ENCODE results near the gene SND1.

Gene SND1

DNA sequence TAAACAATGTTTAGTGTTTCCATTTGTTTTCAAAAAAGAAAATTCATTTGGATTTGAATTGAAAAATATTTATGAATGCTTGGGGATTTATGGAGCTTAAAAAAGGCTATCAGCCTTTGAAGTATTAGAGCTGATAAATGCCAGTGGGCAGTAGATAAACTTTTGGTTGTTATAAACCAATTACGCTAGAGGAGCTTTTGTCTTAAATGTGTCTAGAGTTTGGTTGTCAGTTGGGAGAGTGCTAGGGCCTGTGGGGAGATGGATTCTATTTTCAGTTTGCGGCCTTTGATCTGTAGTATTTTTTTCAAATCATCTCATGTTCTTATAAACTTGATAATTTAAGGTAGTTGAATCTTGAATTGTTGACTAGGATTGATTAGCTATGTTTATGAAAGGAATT lies 104.0 kb downstream of the SND1 start:
- no peak overlapping the region for H3K4me3 ChIP-seq (ENCODE audit: low read depth, low read length)
- TF ChIP-seq, protein P1, sequence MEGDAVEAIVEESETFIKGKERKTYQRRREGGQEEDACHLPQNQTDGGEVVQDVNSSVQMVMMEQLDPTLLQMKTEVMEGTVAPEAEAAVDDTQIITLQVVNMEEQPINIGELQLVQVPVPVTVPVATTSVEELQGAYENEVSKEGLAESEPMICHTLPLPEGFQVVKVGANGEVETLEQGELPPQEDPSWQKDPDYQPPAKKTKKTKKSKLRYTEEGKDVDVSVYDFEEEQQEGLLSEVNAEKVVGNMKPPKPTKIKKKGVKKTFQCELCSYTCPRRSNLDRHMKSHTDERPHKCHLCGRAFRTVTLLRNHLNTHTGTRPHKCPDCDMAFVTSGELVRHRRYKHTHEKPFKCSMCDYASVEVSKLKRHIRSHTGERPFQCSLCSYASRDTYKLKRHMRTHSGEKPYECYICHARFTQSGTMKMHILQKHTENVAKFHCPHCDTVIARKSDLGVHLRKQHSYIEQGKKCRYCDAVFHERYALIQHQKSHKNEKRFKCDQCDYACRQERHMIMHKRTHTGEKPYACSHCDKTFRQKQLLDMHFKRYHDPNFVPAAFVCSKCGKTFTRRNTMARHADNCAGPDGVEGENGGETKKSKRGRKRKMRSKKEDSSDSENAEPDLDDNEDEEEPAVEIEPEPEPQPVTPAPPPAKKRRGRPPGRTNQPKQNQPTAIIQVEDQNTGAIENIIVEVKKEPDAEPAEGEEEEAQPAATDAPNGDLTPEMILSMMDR (IDR thresholded peaks at IDR 0.05; ENCODE audit: low read depth, low read length), result no peak

DNA sequence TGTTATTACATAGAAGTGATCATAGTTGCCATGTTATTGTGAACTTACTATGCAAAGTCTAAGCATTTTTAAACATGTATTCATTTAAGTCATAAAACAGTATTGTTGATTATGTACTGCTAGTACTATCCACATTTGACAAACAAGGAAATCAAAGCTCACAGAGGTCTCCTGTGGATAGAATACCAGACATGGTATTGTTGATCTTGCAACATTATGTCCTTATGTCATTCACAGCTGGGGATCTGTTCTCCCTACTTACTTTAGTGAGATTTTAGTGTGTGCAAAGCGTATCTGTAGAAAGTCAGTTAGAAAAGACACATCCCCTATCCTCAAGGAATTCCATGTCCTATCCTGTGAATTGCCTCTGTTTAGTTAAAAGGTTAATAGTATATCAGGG lies 106.1 kb downstream of the SND1 start:
- TF ChIP-seq, protein P1 (IDR thresholded peaks at IDR 0.05; ENCODE audit: low read depth, low read length), result no peak
- no peak overlapping the region for H3K4me3 ChIP-seq (ENCODE audit: low read depth, low read length)

DNA sequence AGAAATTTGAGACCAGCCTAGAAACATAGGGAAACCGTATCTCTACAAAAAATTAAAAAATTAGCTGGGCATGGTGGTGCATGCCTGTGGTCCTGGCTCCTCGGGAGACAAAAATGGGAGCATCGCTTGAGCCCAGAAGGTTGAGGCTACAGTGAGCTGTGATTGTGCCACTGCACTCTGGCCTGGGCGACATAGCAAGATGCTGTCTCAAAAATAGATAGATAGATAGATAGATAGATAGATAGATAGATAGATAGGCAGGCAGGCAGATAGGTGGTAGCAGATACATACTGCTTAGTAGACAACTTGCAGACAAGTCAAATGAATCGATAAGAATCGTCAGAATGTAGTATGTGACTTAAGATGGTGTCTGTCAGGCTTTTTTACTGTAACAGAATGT lies 106.9 kb downstream of the SND1 start:
- H3K4me3 ChIP-seq (ENCODE audit: low read depth, low read length), result no peak overlapping the region
- TF ChIP-seq, protein P1 (IDR thresholded peaks at IDR 0.05; ENCODE audit: low read depth, low read length), result no peak

DNA sequence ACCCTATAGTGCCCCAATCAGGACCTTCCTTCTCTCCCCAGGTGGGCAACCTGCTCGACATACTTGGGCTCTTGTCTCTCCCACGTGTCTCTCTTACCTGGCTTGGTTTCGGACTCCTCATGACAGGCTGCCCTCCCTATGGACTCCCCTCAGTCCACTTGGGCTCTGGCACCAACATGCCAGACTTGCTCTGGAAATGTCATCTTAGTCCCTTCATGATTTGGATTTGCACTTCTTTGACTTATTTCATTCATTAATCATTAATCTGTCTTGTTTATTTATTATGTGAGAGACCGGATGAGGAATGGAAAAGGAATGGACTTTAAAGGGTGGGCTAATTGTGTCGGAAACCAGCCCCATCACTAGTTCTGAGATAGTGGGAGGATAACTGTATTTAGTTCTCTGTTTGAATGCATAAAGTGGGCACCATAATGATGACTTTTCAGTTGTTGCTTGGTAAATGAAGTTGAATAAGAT lies 108.0 kb downstream of the SND1 start:
- no peak overlapping the region for H3K4me3 ChIP-seq (ENCODE audit: low read depth, low read length)
- TF ChIP-seq, protein P1 (IDR thresholded peaks at IDR 0.05; ENCODE audit: low read depth, low read length), result no peak

DNA sequence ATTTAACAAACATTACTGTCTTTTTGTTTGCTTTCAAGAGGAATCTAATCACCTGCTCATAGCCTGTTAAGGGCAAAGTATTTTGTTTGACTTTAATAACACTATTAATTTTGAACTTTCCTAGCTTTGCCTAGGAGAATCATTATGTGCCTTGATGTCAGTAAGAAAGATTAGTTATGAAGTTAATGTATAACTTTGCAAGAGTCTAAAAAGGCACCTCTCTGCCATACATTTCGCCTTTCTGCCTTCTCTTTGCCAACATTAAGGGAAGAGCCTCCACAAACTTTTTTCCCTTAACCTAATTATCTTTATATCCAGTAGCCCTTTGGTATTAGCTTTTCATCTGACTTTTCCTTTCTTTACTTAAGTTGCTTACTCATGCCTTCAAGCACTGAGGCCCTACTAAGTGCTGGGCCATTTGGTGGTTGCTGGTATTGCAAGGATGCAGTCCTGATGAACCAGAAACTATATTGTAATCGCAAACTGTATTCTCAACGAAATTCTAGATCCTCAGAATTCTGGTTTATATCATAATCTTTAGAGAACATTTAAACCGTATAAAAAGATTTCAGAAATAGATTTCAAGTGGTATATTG lies 108.5 kb downstream of the SND1 start:
- TF ChIP-seq, protein P1 (IDR thresholded peaks at IDR 0.05; ENCODE audit: low read depth, low read length), result no peak
- H3K4me3 ChIP-seq (ENCODE audit: low read depth, low read length), result no peak overlapping the region

DNA sequence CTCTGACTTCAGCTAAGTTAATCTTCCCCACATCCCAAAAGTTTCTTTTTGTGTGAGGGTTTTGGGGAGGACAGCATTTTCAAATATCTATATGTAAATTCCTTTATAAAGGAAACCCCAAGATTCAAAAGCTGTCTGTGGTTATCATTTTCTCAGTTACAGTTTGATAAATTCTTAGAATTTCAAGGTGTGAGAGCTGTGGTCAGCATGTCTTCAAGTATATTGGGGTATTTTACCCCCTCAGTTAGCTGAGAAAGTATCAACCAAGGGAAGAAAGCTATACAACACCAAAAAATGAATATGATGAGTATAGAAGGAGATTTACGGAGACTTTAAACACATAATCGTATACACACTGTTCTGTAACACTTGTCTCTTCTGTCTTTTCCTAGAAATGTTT lies 109.2 kb downstream of the SND1 start:
- TF ChIP-seq, protein P1 (IDR thresholded peaks at IDR 0.05; ENCODE audit: low read depth, low read length), result no peak
- no peak overlapping the region for H3K4me3 ChIP-seq (ENCODE audit: low read depth, low read length)

DNA sequence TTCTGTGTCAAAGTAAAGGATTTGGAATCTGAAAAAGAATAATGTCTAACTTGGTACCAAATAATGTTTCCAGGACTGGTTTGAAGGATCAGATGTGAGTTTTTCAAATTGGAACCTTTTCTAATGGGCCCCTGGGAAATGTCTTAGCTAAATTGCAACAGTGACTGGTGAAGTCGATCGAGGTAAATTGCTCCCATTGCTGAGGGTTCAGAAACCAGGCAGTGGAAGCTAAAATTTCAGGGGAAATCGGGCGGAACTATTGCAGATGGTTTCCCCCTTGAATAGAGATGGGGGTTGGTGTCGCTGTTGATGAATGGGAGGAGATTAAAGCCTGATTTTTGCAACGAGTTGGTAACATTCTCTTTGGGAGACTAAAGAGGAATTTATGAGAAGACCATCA lies 112.7 kb downstream of the SND1 start:
- TF ChIP-seq, protein P1 (IDR thresholded peaks at IDR 0.05; ENCODE audit: low read depth, low read length), result no peak

More for the DNA sequence above, 112.7 kb downstream of the SND1 start:
- H3K4me3 ChIP-seq (ENCODE audit: low read depth, low read length), result no peak overlapping the region
